HEK293 (cell line): ENCODE data around the gene PLCH2.
"Not testable (repeated sequence)": the region's sequence is repeated elsewhere in the genome, so short reads cannot be mapped to it uniquely, and the experiment has no call there.

Experiments
- CTCF ChIA-PET: fragments of 350-600 bp; formaldehyde crosslinking; extraction: SDS; loops from one replicate; lab custom pipeline; 2021; ENCODE audit warnings: antibody characterized with exemption; lab: Yijun Ruan, JAX
- POLR2A ChIA-PET: fragments of 300-600 bp; formaldehyde crosslinking; extraction: SDS; loops from one replicate; lab custom pipeline; 2020; ENCODE audit warnings: antibody characterized with exemption, inconsistent platforms; lab: Yijun Ruan, JAX
- H3K27ac ChIP-seq: fragments of 200-500 bp; sonication (Bioruptor generic); 2 replicates; pipeline ENCODE4 v1.5.1; 2014; ENCODE audit warnings: low read depth, low read length, control low read depth, inconsistent platforms; ENCODE audit errors: extremely low read depth
- H3K36me3 ChIP-seq, 2 experiments: fragments of 200-500 bp in 1 of 2; sonication (Bioruptor generic) in 1 of 2; 1 replicate in 1 of 2; 2 replicates in 1 of 2; pipeline ENCODE4 v1.5.1; 2014 to 2017; ENCODE audit warnings: inconsistent platforms in 2 of 2, low read length in 2 of 2; ENCODE audit not compliant: control insufficient read depth in 2 of 2, insufficient read depth in 1 of 2
- H3K4me1 ChIP-seq: fragments of 200-500 bp; sonication (Bioruptor generic); 2 replicates; pipeline ENCODE4 v1.5.1; 2014; ENCODE audit warnings: mild to moderate bottlenecking, low read length, inconsistent platforms; ENCODE audit not compliant: control insufficient read depth, insufficient read depth
- H3K4me3 ChIP-seq: 2 replicates; pipeline ENCODE4 v1.5.1; 2011; ENCODE audit warnings: low read depth, mild to moderate bottlenecking, control low read depth, low read length, moderate library complexity
- H3K9me3 ChIP-seq: fragments of 200-500 bp; sonication (Bioruptor generic); 2 replicates; pipeline ENCODE4 v1.5.1; 2014; ENCODE audit warnings: low read depth, low read length, inconsistent platforms; ENCODE audit not compliant: control insufficient read depth, insufficient read depth
- BCL11A ChIP-seq: fragments of 450-650 bp; formaldehyde crosslinking; IDR thresholded peaks from 2 replicates; pipeline ENCODE4 v1.5.1; 2016; ENCODE audit warnings: low read depth, missing biosample characterization, missing genetic modification characterization
- HIC1 ChIP-seq: fragments of 450-650 bp; formaldehyde crosslinking; IDR thresholded peaks from 2 replicates; pipeline ENCODE4 v1.5.1; 2016; ENCODE audit warnings: missing biosample characterization, missing genetic modification characterization
- KLF8 ChIP-seq: fragments of 450-650 bp; formaldehyde crosslinking; IDR thresholded peaks from 2 replicates; pipeline ENCODE4 v1.5.1; 2016; ENCODE audit warnings: missing biosample characterization, missing genetic modification characterization
- SP7 ChIP-seq: fragments of 450-650 bp; formaldehyde crosslinking; IDR thresholded peaks from 2 replicates; pipeline ENCODE4 v1.5.1; 2016; ENCODE audit warnings: missing biosample characterization, missing genetic modification characterization
- TRIM28 ChIP-seq: IDR thresholded peaks from 2 replicates; pipeline ENCODE4 v1.6.1; 2011; ENCODE audit warnings: low read length, control low read depth, borderline replicate concordance
- WT1 ChIP-seq: fragments of 450-650 bp; formaldehyde crosslinking; IDR thresholded peaks from 2 replicates; pipeline ENCODE4 v1.5.1; 2016; ENCODE audit warnings: missing biosample characterization, missing genetic modification characterization
- ZEB2 ChIP-seq: fragments of 450-650 bp; formaldehyde crosslinking; IDR thresholded peaks from 2 replicates; pipeline ENCODE4 v1.5.1; 2016; ENCODE audit warnings: missing biosample characterization, missing genetic modification characterization
- ZFHX2 ChIP-seq: fragments of 450-650 bp; formaldehyde crosslinking; conservative IDR thresholded peaks from 2 replicates; pipeline ENCODE4 v1.5.1; 2016; ENCODE audit warnings: missing biosample characterization, missing genetic modification characterization
- ZNF138 ChIP-seq: fragments of 450-650 bp; formaldehyde crosslinking; IDR thresholded peaks from 2 replicates; pipeline ENCODE4 v1.5.1; 2016; ENCODE audit warnings: missing biosample characterization, missing genetic modification characterization, borderline replicate concordance
- ZNF19 ChIP-seq: fragments of 450-650 bp; formaldehyde crosslinking; IDR thresholded peaks from 2 replicates; pipeline ENCODE4; 2016; ENCODE audit warnings: missing biosample characterization, missing genetic modification characterization, low read depth
- ZNF2 ChIP-seq: fragments of 450-650 bp; formaldehyde crosslinking; IDR thresholded peaks from 2 replicates; pipeline ENCODE4 v1.5.1; 2016; ENCODE audit warnings: missing biosample characterization, missing genetic modification characterization
- ZNF239 ChIP-seq: fragments of 450-650 bp; formaldehyde crosslinking; IDR thresholded peaks from 2 replicates; pipeline ENCODE4 v1.5.1; 2016; ENCODE audit warnings: missing biosample characterization, missing genetic modification characterization
- ZNF529 ChIP-seq: fragments of 450-650 bp; formaldehyde crosslinking; IDR thresholded peaks from 2 replicates; pipeline ENCODE4 v1.5.1; 2017; ENCODE audit warnings: missing genetic modification characterization, missing biosample characterization; ENCODE audit not compliant: insufficient replicate concordance
- ZNF561 ChIP-seq: fragments of 450-650 bp; IDR thresholded peaks from 2 replicates; pipeline ENCODE4 v1.5.1; 2018; ENCODE audit warnings: missing biosample characterization, missing genetic modification characterization, borderline replicate concordance
- ZNF596 ChIP-seq: fragments of 450-650 bp; IDR thresholded peaks from 2 replicates; pipeline ENCODE4 v1.5.0; 2018; ENCODE audit warnings: missing biosample characterization, mild to moderate bottlenecking, missing genetic modification characterization, moderate library complexity
- ZNF600 ChIP-seq: fragments of 450-650 bp; formaldehyde crosslinking; IDR thresholded peaks from 2 replicates; pipeline ENCODE4 v1.5.1; 2016; ENCODE audit warnings: missing biosample characterization, missing genetic modification characterization
- ZNF660 ChIP-seq: fragments of 450-650 bp; IDR thresholded peaks from 2 replicates; pipeline ENCODE4 v1.5.1; 2018; ENCODE audit warnings: missing biosample characterization, mild to moderate bottlenecking, missing genetic modification characterization
- ZNF664 ChIP-seq: fragments of 450-650 bp; formaldehyde crosslinking; IDR thresholded peaks from 2 replicates; pipeline ENCODE4 v1.5.1; 2016; ENCODE audit warnings: missing biosample characterization, missing genetic modification characterization
- ZNF747 ChIP-seq: fragments of 450-650 bp; formaldehyde crosslinking; IDR thresholded peaks from 2 replicates; pipeline ENCODE4 v1.5.1; 2016; ENCODE audit warnings: missing biosample characterization, missing genetic modification characterization
- TF ChIP-seq, protein P1 (sequence below): fragments of 450-650 bp; formaldehyde crosslinking; IDR thresholded peaks from 2 replicates; pipeline ENCODE4 v1.5.1; 2016; ENCODE audit warnings: missing biosample characterization, missing genetic modification characterization

The PLCH2 gene

GRCh38 chr1:2548068-2548589, 72.0 kb downstream of the PLCH2 start (continued):
- TF ChIP-seq, protein P1, sequence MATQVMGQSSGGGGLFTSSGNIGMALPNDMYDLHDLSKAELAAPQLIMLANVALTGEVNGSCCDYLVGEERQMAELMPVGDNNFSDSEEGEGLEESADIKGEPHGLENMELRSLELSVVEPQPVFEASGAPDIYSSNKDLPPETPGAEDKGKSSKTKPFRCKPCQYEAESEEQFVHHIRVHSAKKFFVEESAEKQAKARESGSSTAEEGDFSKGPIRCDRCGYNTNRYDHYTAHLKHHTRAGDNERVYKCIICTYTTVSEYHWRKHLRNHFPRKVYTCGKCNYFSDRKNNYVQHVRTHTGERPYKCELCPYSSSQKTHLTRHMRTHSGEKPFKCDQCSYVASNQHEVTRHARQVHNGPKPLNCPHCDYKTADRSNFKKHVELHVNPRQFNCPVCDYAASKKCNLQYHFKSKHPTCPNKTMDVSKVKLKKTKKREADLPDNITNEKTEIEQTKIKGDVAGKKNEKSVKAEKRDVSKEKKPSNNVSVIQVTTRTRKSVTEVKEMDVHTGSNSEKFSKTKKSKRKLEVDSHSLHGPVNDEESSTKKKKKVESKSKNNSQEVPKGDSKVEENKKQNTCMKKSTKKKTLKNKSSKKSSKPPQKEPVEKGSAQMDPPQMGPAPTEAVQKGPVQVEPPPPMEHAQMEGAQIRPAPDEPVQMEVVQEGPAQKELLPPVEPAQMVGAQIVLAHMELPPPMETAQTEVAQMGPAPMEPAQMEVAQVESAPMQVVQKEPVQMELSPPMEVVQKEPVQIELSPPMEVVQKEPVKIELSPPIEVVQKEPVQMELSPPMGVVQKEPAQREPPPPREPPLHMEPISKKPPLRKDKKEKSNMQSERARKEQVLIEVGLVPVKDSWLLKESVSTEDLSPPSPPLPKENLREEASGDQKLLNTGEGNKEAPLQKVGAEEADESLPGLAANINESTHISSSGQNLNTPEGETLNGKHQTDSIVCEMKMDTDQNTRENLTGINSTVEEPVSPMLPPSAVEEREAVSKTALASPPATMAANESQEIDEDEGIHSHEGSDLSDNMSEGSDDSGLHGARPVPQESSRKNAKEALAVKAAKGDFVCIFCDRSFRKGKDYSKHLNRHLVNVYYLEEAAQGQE: 0 out of 2 replicates have a peak, but pooled peaks have one; percentile 15
- TF ChIP-seq BCL11A (tag by site-specific recombination) (no peak), ZNF596 (no peak), HIC1 (tag by site-specific recombination) (peak; percentile 63; the same call in 1 of the 2 replicates), ZNF561 (0 out of 2 replicates have a peak, but pooled peaks have one; percentile 21), ZNF19 (tag by site-specific recombination) (no peak), ZNF529 (tag by site-specific recombination) (no peak), ZNF747 (tag by site-specific recombination) (no peak), ZNF2 (tag by site-specific recombination) (0 out of 2 replicates have a peak, but pooled peaks have one; percentile 33), ZNF138 (tag by site-specific recombination) (no peak), ZEB2 (peak; percentile 69; the same call in 1 of the 2 replicates), ZNF600 (tag by site-specific recombination) (peak; percentile 84), ZNF664 (tag by site-specific recombination) (no peak), ZNF660 (no peak), KLF8 (tag by site-specific recombination) (peak; percentile 62), SP7 (tag by site-specific recombination) (no peak), WT1 (no peak), ZFHX2 (tag by site-specific recombination) (no peak), ZNF239 (tag by site-specific recombination) (no peak), TRIM28 (0 out of 2 replicates have a peak, but pooled peaks have one; percentile 32)

DNA sequence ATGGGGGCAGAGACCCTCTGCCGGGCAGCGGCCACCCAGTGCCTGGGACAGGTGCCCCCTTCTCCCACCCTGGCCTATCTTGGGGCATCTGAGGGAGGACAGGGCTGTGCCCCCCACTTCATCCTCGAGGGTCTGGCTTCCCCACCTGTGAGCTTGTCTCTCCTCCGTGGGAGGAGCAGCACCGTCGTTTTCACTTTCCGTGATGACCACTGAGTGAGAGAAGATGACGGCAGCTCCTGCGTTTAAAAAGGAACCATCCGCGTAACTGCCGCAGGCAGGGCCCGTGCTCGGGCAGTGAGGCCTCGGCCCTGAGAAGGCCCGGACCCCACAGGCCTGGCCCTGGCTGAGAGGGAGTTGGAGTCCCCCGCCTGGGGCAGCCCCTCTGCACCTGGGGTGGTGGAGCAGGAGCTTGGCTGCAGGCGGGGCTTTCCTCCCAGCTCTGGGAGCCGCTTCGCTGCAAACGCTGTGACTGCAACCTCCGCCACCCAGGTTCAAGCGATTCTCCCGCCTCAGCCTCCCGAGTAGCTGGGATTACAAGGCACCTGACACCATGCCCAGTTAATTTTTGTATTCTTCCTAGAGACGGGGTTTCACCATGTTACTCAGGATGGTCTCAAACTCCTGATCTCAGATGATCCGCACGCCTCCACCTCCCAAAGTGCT, 73.4 kb downstream of the PLCH2 start:
- H3K9me3 ChIP-seq, H3K36me3 ChIP-seq, H3K4me3 ChIP-seq, H3K27ac ChIP-seq, H3K4me1 ChIP-seq: not testable (repeated sequence)
- ChIA-PET CTCF (interaction anchor here (0.8 to 1.0 kb wide), 3 partner anchors 12 to 873 kb away, joined by 3 to 4 read pairs (median 3); no protein-coding TSS in a partner anchor), POLR2A (interaction anchor here (1.1 kb wide), 1 partner anchor 23 kb away, joined by 3 read pairs; the partner anchor contains the start of gene PANK4)

- H3K4me3 ChIP-seq, H3K4me1 ChIP-seq, H3K27ac ChIP-seq, H3K9me3 ChIP-seq, H3K36me3 ChIP-seq: not testable (repeated sequence)
- ChIA-PET CTCF (interaction anchor here (0.8 kb wide), 1 partner anchor 11 kb away, joined by 4 read pairs; no protein-coding TSS in a partner anchor), POLR2A (interaction anchor here (1.1 kb wide), 1 partner anchor 24 kb away, joined by 3 read pairs; the partner anchor contains the start of gene PANK4)
These were observed 74.3 kb downstream of the PLCH2 start for GRCh38 chr1:2550309-2550861.

- H3K4me1 ChIP-seq, POLR2A ChIA-PET, H3K36me3 ChIP-seq, H3K4me3 ChIP-seq, H3K27ac ChIP-seq, H3K9me3 ChIP-seq, CTCF ChIA-PET: not testable (repeated sequence)
These were observed 75.5 kb downstream of the PLCH2 start for GRCh38 chr1:2551544-2551943.
